OCI-LY3 (cell line): ENCODE results near the gene BHLHE23.

Source experiments
- H2AFZ ChIP-seq: fragments of 200-600, 300-600 bp; shearing (Covaris generic); 2 replicates; pipeline ENCODE4 v1.6.0; 2014; ENCODE audit warnings: antibody characterized with exemption, low read depth, low read length
- H3K27ac ChIP-seq: fragments of 200-600, 300-600 bp; sonication (generic); 2 replicates; pipeline ENCODE4 v1.5.1; 2014; ENCODE audit warnings: mild to moderate bottlenecking, low read length, moderate library complexity, mixed read lengths
- H3K27me3 ChIP-seq: fragments of 200-600, 300-600 bp; sonication (generic); 2 replicates; pipeline ENCODE4 v1.6.1; 2014; ENCODE audit warnings: low read depth, low read length, mixed read lengths
- H3K36me3 ChIP-seq: fragments of 200-600, 300-600 bp; sonication (generic); replicated peaks from 2 replicates; pipeline ENCODE3; 2014; ENCODE audit warnings: low read depth, low read length, mixed read lengths
- H3K4me1 ChIP-seq: fragments of 300-600, 200-600 bp; sonication (generic); 2 replicates; pipeline ENCODE4 v1.6.1; 2014; ENCODE audit warnings: low read length, mixed read lengths
- H3K4me2 ChIP-seq: fragments of 200-600, 300-600 bp; sonication (generic); 2 replicates; pipeline ENCODE4 v1.6.1; 2014; ENCODE audit warnings: low read length, mixed read lengths
- H3K4me3 ChIP-seq: fragments of 300-600, 200-600 bp; sonication (generic); 2 replicates; pipeline ENCODE4 v1.5.1; 2014; ENCODE audit warnings: antibody characterized with exemption, mild to moderate bottlenecking, low read length, moderate library complexity
- H3K79me2 ChIP-seq: fragments of 300-600, 200-600 bp; shearing (Covaris generic); 2 replicates; pipeline ENCODE4 v1.6.1; 2014; ENCODE audit warnings: mild to moderate bottlenecking, low read length, mixed read lengths
- H3K9ac ChIP-seq: fragments of 300-600, 200-600 bp; shearing (Covaris generic); 2 replicates; pipeline ENCODE4 v1.6.0; 2014; ENCODE audit warnings: mild to moderate bottlenecking, low read length, moderate library complexity
- H3K9me3 ChIP-seq: fragments of 200-600, 300-600 bp; shearing (Covaris generic); 2 replicates; pipeline ENCODE4 v1.6.1; 2014; ENCODE audit warnings: low read length, mixed read lengths; ENCODE audit not compliant: insufficient read depth
- H4K20me1 ChIP-seq: fragments of 200-600, 300-600 bp; sonication (generic); 2 replicates; pipeline ENCODE4 v1.6.1; 2016; ENCODE audit warnings: low read length, mixed read lengths; ENCODE audit not compliant: insufficient read depth
- EZH2phosphoT487 ChIP-seq: fragments of 200-600 bp; shearing (Covaris generic); IDR thresholded peaks from 2 replicates; pipeline ENCODE4 v1.6.1; 2018; ENCODE audit warnings: antibody characterized with exemption, mixed run types, low read depth
- TF ChIP-seq, protein P1 (sequence below): fragments of 200-600, 300-600 bp; sonication (generic); IDR thresholded peaks from 2 replicates; pipeline ENCODE4 v1.5.1; 2014; ENCODE audit warnings: antibody characterized with exemption, low read length, low read depth

The BHLHE23 gene

DNA sequence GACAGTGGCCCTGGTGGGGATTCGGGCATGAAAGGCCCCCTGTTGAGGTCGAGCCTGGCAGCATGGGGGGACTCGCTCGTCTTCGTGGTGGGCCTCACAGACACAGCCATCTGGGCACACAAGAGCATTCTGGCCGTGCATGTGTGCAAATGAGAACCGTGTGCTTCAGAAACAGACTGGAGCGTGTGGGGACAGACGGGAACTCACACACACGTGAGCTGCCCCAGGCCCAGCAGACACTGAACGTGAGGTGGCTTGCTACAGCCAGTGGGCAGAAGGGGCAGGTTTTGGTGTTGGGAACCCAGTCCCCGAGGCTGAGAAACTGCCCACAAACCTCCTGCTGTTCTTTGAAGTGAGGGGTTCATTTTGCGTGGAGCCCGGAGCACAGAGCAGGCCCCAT, 38.6 kb upstream of the BHLHE23 start:
- Histone ChIP-seq H3K27ac (no peak overlapping the region), H3K4me2 (no peak overlapping the region), H3K4me3 (no peak overlapping the region), H3K27me3 (peaks cover 4% of the 10 kb centered on the region; the same call in 1 of the 2 replicates), H3K36me3 (no peaks in the 10 kb centered on the region), H2AFZ (no peak overlapping the region), H3K79me2 (no peaks in the 10 kb centered on the region), H3K4me1 (peaks cover 18% of the 10 kb centered on the region), H4K20me1 (no peaks in the 10 kb centered on the region), H3K9ac (no peak overlapping the region), H3K9me3 (no peaks in the 10 kb centered on the region)
- TF ChIP-seq, protein P1, sequence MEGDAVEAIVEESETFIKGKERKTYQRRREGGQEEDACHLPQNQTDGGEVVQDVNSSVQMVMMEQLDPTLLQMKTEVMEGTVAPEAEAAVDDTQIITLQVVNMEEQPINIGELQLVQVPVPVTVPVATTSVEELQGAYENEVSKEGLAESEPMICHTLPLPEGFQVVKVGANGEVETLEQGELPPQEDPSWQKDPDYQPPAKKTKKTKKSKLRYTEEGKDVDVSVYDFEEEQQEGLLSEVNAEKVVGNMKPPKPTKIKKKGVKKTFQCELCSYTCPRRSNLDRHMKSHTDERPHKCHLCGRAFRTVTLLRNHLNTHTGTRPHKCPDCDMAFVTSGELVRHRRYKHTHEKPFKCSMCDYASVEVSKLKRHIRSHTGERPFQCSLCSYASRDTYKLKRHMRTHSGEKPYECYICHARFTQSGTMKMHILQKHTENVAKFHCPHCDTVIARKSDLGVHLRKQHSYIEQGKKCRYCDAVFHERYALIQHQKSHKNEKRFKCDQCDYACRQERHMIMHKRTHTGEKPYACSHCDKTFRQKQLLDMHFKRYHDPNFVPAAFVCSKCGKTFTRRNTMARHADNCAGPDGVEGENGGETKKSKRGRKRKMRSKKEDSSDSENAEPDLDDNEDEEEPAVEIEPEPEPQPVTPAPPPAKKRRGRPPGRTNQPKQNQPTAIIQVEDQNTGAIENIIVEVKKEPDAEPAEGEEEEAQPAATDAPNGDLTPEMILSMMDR, result no peak
- TF ChIP-seq EZH2phosphoT487, result no peak

DNA sequence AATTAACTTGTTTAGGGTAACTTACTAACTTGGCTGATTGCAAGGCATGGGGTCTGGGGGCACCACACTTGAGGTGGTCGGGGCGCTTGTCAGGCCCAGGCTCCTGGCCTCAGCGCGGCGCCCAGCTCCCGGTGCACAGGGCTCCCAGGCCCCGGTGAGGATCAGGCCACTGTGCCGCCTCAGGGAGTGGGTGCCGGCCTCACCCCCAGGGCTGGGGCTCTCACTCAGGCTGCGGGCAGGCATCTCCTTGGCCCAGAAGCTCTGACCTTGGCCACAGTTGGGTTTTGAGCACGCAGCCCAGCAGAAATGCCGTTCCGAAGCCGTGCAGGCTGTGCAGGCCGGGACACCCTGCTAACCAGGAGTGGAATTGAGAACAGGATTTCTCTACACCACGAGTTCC, 37.8 kb upstream of the BHLHE23 start:
- Histone ChIP-seq H4K20me1 (no peaks in the 10 kb centered on the region), H3K9ac (no peak overlapping the region), H3K4me3 (no peak overlapping the region), H3K27ac (no peak overlapping the region), H3K36me3 (no peaks in the 10 kb centered on the region), H2AFZ (no peak overlapping the region), H3K4me1 (peaks cover 18% of the 10 kb centered on the region), H3K27me3 (peaks cover 11% of the 10 kb centered on the region), H3K9me3 (no peaks in the 10 kb centered on the region), H3K4me2 (no peak overlapping the region), H3K79me2 (no peaks in the 10 kb centered on the region)
- TF ChIP-seq, protein P1, result no peak
- no peak for TF ChIP-seq EZH2phosphoT487

DNA sequence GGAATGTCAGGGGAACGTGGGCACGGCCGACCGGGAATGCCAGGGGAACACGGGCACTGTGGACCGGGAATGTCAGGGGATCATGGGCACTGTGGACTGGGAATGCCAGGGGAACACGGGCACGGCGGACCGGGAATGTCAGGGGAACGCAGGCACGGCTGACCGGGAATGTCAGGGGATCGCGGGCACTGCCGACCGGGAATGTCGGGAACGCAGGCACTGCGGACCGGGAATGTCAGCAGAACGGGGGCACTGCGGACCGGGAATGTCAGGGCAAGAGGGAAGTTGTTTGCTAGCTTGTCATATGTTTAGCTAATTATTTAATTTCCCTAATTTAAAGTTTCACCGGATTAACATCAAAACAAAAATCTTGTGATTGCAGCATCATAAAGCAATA, 37.4 kb upstream of the BHLHE23 start:
- Histone ChIP-seq H2AFZ (no peak overlapping the region), H3K4me1 (peaks cover 18% of the 10 kb centered on the region), H3K9ac (no peak overlapping the region), H3K79me2 (no peaks in the 10 kb centered on the region), H3K27ac (no peak overlapping the region), H3K27me3 (peaks cover 13% of the 10 kb centered on the region), H3K9me3 (no peaks in the 10 kb centered on the region), H3K36me3 (no peaks in the 10 kb centered on the region), H4K20me1 (no peaks in the 10 kb centered on the region), H3K4me3 (no peak overlapping the region), H3K4me2 (no peak overlapping the region)
- TF ChIP-seq EZH2phosphoT487, result no peak
- TF ChIP-seq, protein P1, result no peak

DNA sequence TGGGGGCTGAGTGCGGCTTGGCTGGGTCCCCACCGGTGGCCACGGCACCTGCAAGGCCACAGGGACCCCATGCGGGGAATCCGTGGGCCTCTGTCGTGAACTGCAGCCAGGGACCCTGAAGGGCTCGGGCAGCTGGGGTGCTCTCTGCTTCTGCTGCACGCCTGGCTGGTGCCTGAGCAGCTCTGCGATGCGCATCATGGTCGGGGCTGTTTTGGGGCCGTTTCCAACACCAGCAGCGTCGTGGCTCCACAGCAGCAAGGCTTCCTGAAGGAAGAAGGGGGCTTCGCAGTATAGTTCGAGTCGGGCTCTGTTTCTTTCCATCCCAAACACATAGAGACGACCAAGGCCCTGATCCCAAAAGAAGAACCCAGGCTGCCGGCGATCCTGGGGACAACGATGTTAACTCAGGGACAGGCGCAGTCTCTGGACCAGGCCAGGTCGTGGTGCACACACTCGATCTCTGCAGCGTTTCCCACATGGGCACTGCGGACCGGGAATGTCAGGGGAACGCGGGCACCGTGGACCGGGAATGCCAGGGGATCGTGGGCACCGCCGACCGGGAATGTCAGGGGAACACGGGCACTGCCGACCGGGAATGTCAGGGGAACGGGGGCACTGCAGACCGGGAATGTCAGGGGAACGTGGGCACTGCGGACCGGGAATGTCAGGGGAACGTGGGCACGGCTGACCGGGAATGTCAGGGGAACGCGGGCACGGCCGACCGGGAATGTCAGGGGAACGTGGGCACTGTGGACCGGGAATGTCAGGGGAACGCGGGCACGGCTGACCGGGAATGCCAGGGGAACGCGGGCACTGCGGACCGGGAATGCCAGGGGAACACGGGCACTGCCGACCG, 36.8 kb upstream of the BHLHE23 start:
- Histone ChIP-seq H3K36me3 (no peaks in the 10 kb centered on the region), H3K9ac (no peak overlapping the region), H3K79me2 (no peaks in the 10 kb centered on the region), H3K4me1 (peaks cover 18% of the 10 kb centered on the region), H3K27ac (no peak overlapping the region), H2AFZ (no peak overlapping the region), H4K20me1 (no peaks in the 10 kb centered on the region), H3K27me3 (peaks cover 13% of the 10 kb centered on the region), H3K4me2 (peak overlapping the region; percentile 82; the same call in 1 of the 2 replicates), H3K9me3 (no peaks in the 10 kb centered on the region), H3K4me3 (no peak overlapping the region)
- TF ChIP-seq EZH2phosphoT487, result no peak
- TF ChIP-seq, protein P1, result no peak
